SH-SY5Y (cell line): ENCODE results near the gene TNFSF18.

Source experiments
- GATA2 ChIP-seq: IDR thresholded peaks from 2 replicates; pipeline ENCODE4 v1.6.1; 2011; ENCODE audit warnings: mild to moderate bottlenecking, low read depth, low read length
- GATA3 ChIP-seq: IDR thresholded peaks from 2 replicates; pipeline ENCODE4 v1.6.1; 2011; ENCODE audit warnings: low read depth, mild to moderate bottlenecking, low read length, moderate library complexity

DNA sequence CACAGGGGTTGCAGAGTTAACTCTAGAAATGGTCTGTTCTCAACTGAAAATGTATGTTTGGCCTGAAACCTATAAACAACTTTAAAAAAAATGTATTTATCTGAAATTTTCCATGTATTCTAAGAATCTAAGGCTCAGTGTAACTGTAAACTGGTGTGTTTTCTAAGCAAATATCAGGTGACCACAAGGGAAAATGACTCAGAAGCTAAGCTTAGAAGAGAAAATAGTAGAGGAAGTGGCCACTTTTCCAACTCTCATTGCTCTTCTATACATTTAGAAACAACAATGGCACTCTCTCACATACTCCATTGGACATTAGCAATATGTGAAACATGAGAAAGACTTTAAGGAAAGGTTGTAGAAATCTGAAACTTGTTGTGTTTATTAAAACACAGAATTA lies 7.5 kb downstream of the TNFSF18 start:
- TF ChIP-seq GATA3: no peak
- no peak for TF ChIP-seq GATA2
